GM19328 (cell line): ENCODE results near the gene NEK10.

Source experiments
- ATAC-seq: cut with Tn5 transposase; IDR thresholded peaks from one replicate; pipeline ENCODE4 v1.9.1; 2021; ENCODE audit warnings: mild to moderate bottlenecking, moderate library complexity; ENCODE audit not compliant: unreplicated experiment

Gene NEK10

GRCh38 chr3:27115352-27115751 lies 253.8 kb downstream of the NEK10 start:
- ATAC-seq = no peak

GRCh38 chr3:27114684-27115083 lies 254.5 kb downstream of the NEK10 start:
- no peak for ATAC-seq

DNA sequence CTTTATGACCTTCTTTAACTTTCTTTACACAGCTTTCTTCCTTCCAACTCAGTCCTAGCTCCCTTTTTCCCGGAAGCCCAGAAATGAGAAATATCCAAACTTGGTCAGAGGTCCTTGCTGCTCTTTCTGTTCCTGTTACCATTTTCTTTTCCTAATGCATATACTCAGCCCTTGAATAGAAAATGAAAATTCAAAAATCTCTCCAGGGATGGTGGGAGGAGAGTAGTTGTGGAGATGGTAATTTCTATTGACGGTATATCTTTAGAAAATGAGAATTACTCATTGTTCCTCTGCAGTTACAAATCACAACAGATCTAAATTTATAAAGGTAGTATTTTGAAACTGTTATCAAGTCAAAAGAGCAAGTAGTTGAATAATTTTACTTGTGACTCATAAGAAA lies 255.1 kb downstream of the NEK10 start:
- ATAC-seq = no peak

- no peak for ATAC-seq
Measured at GRCh38 chr3:27110020-27110419, 259.2 kb downstream of the NEK10 start.

DNA sequence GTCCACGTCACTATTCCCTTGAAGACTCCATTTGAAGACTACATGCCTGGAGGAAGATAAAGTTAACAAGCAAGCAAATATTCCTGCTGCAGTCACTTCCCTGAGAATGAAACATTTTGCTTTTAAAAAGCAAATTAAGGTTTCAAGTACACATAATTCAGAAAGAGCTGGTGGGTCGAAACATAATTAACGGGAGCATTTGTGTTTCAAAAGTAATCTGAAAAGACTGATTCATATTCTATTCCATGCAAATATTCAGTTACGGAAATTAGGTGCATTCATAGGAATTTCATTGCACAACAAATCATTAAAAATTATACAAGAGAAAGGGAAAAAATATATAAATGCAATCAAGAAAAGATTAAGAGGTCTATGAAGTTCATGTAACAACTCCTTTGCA lies 260.9 kb downstream of the NEK10 start:
- ATAC-seq = no peak

DNA sequence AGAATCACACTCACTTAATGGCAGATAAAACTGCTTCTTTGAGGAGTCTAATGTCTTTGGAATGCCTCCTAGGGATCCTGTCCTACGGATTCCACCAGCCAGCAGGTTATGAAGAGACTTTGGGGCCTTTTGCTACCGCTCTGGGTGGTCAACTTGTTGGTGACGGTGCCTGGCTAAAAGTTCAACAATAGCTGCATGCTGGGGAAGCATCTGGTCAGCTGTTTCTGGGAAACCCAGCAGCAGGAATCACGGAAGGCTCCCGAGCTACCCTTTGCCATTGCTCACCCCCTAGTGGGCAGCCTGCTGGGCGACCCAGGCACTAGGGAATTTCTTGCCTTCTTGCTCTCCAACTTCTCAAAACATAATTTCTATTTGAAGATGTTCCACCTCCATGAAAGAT lies 263.3 kb downstream of the NEK10 start:
- no peak for ATAC-seq

- no peak for ATAC-seq
Measured at GRCh38 chr3:27097182-27097581, 272.0 kb downstream of the NEK10 start.

DNA sequence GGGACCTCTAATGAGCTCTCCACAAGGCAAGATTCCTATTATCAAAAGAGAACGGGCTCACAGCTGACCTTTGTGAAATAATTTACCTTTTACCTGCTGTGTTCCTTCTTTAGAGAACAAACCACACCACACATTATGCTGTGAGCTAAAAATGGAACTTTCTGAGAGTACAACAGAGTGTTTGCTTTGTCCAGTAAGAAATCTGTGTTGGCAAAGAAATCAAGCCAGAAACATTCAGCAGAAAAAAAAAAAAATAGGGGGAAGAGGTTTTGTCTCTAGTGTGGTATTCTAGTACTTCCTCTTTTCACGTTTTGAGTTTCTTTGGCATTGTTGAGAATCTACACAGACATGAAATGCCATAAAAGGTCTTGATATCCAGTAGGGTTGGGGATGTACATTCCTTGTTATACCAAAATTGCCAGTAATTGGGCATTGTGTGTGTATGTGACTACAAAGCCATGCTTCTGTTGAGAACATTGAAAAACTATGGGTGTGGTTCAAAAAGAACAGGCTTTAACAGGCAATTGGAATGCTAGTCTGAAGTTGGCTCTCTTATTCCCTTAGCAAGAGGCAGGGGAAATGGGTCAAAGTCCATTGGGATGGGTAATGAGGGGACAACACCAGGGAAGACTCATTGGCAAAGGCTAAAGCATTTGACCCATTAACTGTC lies 273.5 kb downstream of the NEK10 start:
- no peak for ATAC-seq

DNA sequence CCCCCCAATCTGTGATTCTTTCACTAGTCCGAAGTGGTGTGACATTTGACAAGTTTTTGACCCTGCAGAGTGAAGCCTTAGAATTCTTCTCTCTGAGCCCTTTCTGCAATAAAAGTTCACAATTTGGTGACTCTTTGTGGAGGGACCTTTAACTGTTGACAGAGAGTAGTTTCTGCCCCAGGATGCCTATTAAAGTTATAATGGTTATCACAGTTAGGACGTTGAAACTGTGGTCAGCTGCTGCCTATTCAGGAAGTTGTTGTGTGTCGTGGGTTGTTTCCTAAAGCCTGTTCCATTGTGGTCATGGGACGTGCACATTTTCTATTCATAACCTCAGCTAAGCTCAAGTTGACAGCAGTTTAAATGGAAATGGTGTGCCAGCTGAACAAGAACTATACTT lies 274.5 kb downstream of the NEK10 start:
- ATAC-seq = no peak

GRCh38 chr3:27093771-27094170 lies 275.4 kb downstream of the NEK10 start:
- ATAC-seq = no peak

- ATAC-seq = no peak
Measured at GRCh38 chr3:27090275-27091041, 278.7 kb downstream of the NEK10 start.

DNA sequence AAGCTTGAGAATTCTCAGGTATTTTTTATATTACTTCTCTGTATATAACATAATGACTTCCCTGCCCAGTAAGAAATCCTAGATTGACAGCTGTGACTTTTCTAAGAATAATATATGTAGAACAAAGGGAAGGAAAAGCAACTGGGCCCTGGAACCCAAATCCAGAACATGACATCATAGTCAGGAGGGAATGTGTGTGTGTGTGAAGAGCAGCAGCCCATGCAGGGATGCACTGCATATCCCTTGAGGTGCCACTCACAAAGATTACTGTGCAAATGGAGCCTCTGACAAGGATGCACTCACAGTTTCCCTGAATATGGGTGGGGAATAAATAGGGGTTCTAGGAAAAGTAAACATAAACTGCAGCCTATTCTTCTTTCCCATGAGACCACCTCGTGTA lies 279.5 kb downstream of the NEK10 start:
- ATAC-seq = no peak

- no peak for ATAC-seq
Measured at GRCh38 chr3:27089068-27089467, 280.1 kb downstream of the NEK10 start.

DNA sequence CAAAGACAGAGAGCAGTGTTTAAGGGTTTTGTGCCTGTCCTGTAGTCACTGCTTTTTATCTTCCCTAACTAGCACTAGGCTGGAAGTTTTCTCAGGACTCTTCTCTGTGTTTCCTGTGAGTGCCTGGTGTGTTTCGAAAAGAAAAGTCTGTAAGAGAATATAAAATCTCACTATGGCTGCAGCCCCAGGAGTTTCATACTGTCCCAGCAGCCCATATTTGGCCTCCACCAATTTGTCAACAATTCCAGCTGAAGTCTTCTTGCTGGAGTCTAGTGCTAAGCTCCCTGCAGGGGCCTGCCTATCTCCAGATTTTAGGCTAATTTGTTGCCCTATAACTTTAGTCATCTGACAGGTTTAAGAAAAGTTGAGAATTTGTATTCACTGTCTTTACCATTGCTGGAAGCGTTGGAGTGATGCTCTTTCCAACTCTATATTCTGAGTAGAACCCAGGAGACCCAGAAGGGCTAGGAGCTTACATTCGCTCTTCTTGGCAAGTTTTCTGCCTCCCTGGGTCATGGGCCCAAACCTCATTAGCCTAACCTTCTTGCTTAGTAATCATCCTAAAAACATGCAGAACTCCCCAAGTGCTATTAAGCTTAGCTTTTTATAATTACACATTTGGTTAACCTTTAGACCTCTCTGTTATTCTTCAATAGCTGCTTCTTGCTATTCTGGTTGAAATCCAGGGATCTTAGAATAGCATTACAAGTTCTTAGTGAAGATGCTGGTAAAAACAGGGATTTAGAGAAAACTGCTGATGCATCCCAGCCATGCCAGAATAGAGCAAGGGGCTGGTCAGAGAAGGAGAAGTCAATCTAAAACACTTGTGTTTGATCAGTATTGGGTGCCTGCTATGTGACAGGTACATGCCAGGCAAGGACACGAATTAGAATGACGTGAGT lies 283.1 kb downstream of the NEK10 start:
- ATAC-seq = no peak

DNA sequence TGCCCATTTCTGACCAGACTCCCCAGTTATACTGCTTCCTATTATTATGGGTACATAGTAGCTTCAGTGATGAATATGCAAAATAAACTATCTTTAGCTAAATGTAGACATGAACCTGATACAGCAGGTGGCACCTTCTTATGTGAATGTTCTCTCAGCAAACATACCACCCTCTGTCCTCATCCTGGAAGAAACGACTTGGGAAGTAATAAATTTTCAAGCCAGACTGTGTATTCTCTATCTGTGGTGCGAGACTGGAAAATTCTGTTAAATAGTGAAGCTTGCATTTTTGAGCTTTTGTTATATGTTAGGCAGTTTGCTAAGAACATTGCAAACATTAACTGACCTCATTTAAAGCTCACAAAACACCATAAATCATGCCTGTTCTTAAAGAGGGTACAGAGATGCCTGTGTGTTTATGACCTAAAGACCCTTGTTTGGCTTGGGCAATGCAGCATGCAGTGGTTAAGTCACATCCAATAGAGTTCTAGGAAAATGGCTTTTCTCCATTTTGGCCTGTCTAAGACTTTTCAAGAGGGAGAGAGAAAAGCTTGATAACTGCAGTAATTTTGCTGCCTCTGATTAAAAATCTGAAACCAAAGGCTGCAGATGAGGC lies 287.1 kb downstream of the NEK10 start:
- no peak for ATAC-seq

- no peak for ATAC-seq
Measured at GRCh38 chr3:27081566-27081965, 287.6 kb downstream of the NEK10 start.

- no peak for ATAC-seq
Measured at GRCh38 chr3:27080258-27080525, 289.0 kb downstream of the NEK10 start.

DNA sequence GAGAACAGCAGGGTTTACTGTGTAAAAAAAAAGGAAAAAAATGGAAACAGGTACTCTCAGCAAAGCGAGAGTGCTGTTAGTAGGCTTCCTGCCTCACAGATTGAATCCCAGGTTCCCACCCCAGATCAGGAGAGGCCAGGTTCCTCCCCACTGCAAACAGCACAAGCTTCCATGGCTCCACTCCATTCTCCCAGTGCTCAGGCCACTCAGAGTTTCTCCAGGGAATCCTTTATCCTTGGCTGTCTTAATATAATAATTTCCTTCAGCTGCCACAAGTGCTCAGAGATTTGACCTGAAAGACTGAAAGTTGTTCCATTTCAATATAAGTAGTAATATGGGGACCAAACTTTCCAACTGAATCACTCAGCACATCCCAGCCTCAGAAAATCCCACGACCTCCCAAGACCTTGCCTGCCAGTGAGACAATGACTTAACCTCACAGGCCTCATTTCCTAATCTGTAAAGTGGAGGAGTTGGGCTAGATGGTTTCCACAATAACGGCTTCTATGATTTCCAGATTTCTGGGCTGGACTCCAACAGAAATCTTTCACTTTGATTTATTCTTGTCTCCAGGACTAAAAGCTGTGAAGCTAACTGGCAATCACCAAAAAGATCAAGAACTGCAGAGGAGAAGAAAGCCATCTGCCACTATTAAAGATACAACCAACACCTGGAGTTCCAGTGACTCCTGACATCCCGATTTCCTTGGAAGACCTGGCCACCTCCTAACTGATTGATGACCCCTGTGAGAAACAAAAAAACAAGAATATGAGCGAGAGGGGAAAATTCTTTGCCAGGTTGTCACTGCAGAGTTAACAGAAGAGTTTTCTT lies 289.5 kb downstream of the NEK10 start:
- ATAC-seq = no peak

- no peak for ATAC-seq
Measured at GRCh38 chr3:27078246-27078913, 290.8 kb downstream of the NEK10 start.
